Body of pancreas (tissue), 4 donors: Measurements from ENCODE around the gene RAD51C.

ENCODE experiments used
- CTCF ChIP-seq, 7 experiments: fragments of 450-650 bp in 4 of 7; fragments of 200-600 bp in 3 of 7; sonication (generic) in 3 of 7; IDR thresholded peaks; one replicate each; pipeline ENCODE4 v1.5.1; 2016 to 2019; ENCODE audit warnings: antibody characterized with exemption in 7 of 7
- POLR2A ChIP-seq, 3 donors: fragments of 450-650 bp; IDR thresholded peaks; one replicate each; pipeline ENCODE4 v1.6.1; 2016; ENCODE audit warnings: antibody characterized with exemption in 3 of 3, mild to moderate bottlenecking in 2 of 3

- TF ChIP-seq CTCF (IDR thresholded peaks at IDR 0.05) = no peak
- TF ChIP-seq POLR2A (IDR thresholded peaks at IDR 0.05) = no peak
Measured at GRCh38 chr17:58760248-58760647, 67.8 kb downstream of the RAD51C start.
